Small intestine (tissue), 7 donors: ENCODE results near the gene SRSF4. TPM values are rescaled to one million over a fixed set of nuclear protein-coding genes. Genes with fewer than 3 reads are reported as not detected.

Experiments
- DNase-seq, 2 donors: peaks; one replicate each; pipeline versions ENCODE4 v3.0.0 to v3.0.0-alpha.2; 2013
- FAIRE-seq: peaks from 2 replicates; lab custom pipeline; 2012; peaks lifted over from hg19 to GRCh38; lab: Jason Lieb, UNC
- H3K27ac ChIP-seq, 3 donors: one replicate each; pipeline ENCODE4 v1.5.1; 2013; ENCODE audit warnings: low read length in 2 of 3, mild to moderate bottlenecking in 2 of 3, control low read depth in 1 of 3, inconsistent platforms in 1 of 3, low read depth in 1 of 3, moderate library complexity in 1 of 3
- H3K27me3 ChIP-seq, 3 donors: one replicate each; pipeline ENCODE4 v1.6.1; 2013; ENCODE audit warnings: low read length in 3 of 3, inconsistent platforms in 1 of 3; ENCODE audit not compliant: control insufficient read depth in 3 of 3, insufficient read depth in 3 of 3
- H3K36me3 ChIP-seq, 3 donors: one replicate each; pipeline ENCODE4 v1.6.1; 2013; ENCODE audit warnings: low read length in 3 of 3, inconsistent platforms in 1 of 3, low read depth in 1 of 3, mild to moderate bottlenecking in 1 of 3, moderate library complexity in 1 of 3; ENCODE audit not compliant: control insufficient read depth in 3 of 3, insufficient read depth in 2 of 3
- H3K4me1 ChIP-seq, 3 donors: one replicate each; pipeline ENCODE4 v1.6.1; 2013; ENCODE audit warnings: low read length in 2 of 3, inconsistent platforms in 1 of 3, low read depth in 1 of 3, mild to moderate bottlenecking in 1 of 3, moderate library complexity in 1 of 3; ENCODE audit not compliant: control insufficient read depth in 3 of 3, insufficient read depth in 2 of 3
- H3K4me3 ChIP-seq, 3 donors: one replicate each; pipeline ENCODE4 v1.5.1; 2013; ENCODE audit warnings: low read length in 3 of 3, control low read depth in 1 of 3, inconsistent platforms in 1 of 3, low read depth in 1 of 3, mild to moderate bottlenecking in 1 of 3, moderate library complexity in 1 of 3
- H3K9me3 ChIP-seq, 2 donors: one replicate each; pipeline ENCODE4 v1.6.1; 2013; ENCODE audit warnings: low read depth in 1 of 2, low read length in 1 of 2; ENCODE audit not compliant: control insufficient read depth in 2 of 2, insufficient read depth in 1 of 2
- WGBS, 3 donors: extraction: QIAGEN DNeasy Blood & Tissue Kit; methylation state at CpG; one replicate each; pipeline ENCODE4 v1.1.7; 2013; 5-methylcytosine and 5-hydroxymethylcytosine counted together
- polyA plus RNA-seq, 4 donors: library from polyadenylated mRNA; stranded (reverse) in 3 of 4; unstranded in 1 of 4; fragments of 200-250 nt in 3 of 4; fragments of 120-200 nt in 1 of 4; gene quantifications; one replicate each; pipeline versions ENCODE4 v1.2.1 to v1.2.3, GENCODE V29; 2013
- donor health status: healthy with polysubstance abuse.
- donor health status: control.
- donor health status: control.
- donor health status: Bipolar disorder and iron deficiency.
- donor health status: healthy.

SRSF4 gene
- polyA plus RNA-seq, 4 donors: 65.1 to 149 (median 85.6) TPM

- H3K27me3 ChIP-seq: no peaks in the 10 kb centered on the region
- no peaks in the 10 kb centered on the region for H3K9me3 ChIP-seq
- H3K4me1 ChIP-seq: peaks cover 0 to 28% (median 4%) of the 10 kb centered on the region in 3 donors
- H3K36me3 ChIP-seq: peaks cover 0 to 16% (median 0%) of the 10 kb centered on the region in 3 donors
- no peak for FAIRE-seq
- peak overlapping the region in 2 of 3 donors; percentile 66 to 100 for H3K27ac ChIP-seq
- DNase-seq: peak in 1 of 2 donors; percentile 66
- peak overlapping the region in 2 of 3 donors; percentile 69 to 100 for H3K4me3 ChIP-seq
- WGBS, 3 donors: 4 to 15% (median 13%) methylated on average over 4 of the region's 4 CpGs
Observed at GRCh38 chr1:29179641-29180184, 2.0 kb downstream of the SRSF4 start.

DNA sequence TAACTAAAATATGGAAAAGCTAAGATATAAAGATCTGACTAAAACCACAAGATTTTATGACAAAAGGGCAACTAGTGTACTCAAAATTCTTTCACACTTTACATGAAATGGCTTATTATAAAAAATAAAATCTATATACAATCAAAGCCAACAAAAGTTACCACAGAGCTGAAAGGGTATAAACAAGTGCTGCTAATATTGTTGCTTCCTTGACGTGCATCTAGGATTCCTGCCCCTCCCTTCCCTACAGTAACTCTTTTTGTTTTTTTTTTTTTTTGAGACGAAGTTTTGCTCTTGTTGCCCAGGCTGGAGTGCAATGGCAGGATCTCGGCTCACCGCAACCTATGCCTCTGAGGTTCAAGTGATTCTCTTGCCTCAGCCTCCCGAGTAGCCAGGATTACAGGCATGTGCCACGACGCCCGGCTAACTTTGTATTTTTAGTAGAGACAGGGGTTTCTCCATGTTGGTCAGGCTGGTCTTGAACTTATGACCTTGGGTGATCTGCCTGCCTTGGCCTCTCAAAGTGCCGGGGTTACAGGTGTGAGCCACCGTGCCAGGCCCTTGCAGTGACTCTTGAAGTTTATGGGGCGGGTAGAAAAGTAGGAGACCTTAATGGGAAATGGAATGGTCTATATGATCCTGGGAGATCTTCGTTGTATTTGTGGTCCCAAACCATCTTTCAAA is 4.5 kb downstream of the SRSF4 start:
- 69 to 75% (median 73%) methylated on average over 11 to 12 of the region's 12 CpGs for WGBS, 3 donors

GRCh38 chr1:29176576-29176975 is 5.1 kb downstream of the SRSF4 start:
- 34 to 41% (median 38%) methylated on average over 4 of the region's 4 CpGs for WGBS, 3 donors
- Histone ChIP-seq H3K4me1 (peaks cover 0 to 17% (median 4%) of the 10 kb centered on the region in 3 donors), H3K27ac (no peak overlapping the region), H3K27me3 (no peaks in the 10 kb centered on the region), H3K36me3 (peaks cover 0 to 21% (median 0%) of the 10 kb centered on the region in 3 donors), H3K9me3 (no peaks in the 10 kb centered on the region), H3K4me3 (no peak overlapping the region)
- DNase-seq (no peak), FAIRE-seq (no peak)

More for the DNA sequence above, 4.5 kb downstream of the SRSF4 start:
- FAIRE-seq (no peak), DNase-seq (no peak)
- H3K36me3 ChIP-seq: peaks cover 0 to 20% (median 0%) of the 10 kb centered on the region in 3 donors
- H3K27me3 ChIP-seq: no peaks in the 10 kb centered on the region
- no peaks in the 10 kb centered on the region for H3K9me3 ChIP-seq
- H3K27ac ChIP-seq: peak overlapping the region in 1 of 3 donors; percentile 60
- H3K4me1 ChIP-seq: peaks cover 0 to 17% (median 4%) of the 10 kb centered on the region in 3 donors
- no peak overlapping the region for H3K4me3 ChIP-seq

DNA sequence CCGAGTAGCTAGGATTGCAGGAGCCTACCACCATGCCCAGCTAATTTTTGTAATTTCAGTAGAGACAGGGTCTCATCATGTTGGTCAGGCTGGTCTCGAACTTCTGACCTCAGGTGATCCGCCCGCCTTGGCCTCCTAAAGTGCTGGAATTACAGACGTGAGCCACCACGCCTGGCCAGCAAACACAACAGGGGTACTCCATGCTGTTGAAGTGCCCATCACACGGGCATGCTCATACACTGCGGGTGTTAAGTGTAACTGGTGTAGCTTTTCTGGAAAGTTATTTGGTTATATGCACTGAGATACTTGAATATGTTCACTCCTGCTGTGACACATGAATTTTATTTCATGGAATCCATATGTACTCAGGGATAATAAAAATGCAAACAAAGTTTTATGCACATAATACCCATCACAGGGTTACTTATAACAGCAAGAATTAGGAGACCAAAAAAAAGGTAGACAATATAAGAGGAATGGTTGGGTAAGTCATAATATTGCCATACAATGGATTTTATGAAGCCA is 9.2 kb downstream of the SRSF4 start:
- Histone ChIP-seq H3K36me3 (peaks cover 3 to 18% (median 6%) of the 10 kb centered on the region in 3 donors), H3K4me1 (peaks cover 3 to 12% (median 4%) of the 10 kb centered on the region in 3 donors), H3K4me3 (no peak overlapping the region), H3K9me3 (no peaks in the 10 kb centered on the region), H3K27me3 (no peaks in the 10 kb centered on the region), H3K27ac (no peak overlapping the region)
- 88 to 90% (median 89%) methylated on average over 8 of the region's 8 CpGs for WGBS, 3 donors
- DNase-seq (no peak), FAIRE-seq (no peak)

DNA sequence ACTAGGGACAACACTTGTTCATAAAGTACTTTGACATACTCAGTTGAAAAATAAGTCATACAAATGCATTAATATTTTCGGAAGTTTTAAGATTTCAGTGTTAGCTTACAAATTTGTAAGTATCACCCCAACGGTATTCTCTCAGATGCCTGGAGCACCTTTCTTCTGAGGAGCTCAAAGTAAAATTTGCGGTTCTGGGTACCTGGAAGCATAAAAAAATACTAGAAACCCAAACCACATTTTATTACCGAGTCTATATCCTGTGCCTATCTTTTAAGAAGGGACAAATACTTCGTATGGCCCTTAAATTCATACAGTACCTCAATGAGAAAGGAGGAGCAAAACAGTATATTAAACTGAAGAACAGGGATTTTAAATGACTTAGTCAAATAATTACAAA is 10.2 kb downstream of the SRSF4 start:
- no peak overlapping the region for H3K27ac ChIP-seq
- H3K9me3 ChIP-seq: no peaks in the 10 kb centered on the region
- peaks cover 4 to 16% (median 7%) of the 10 kb centered on the region in 3 donors for H3K4me1 ChIP-seq
- FAIRE-seq (no peak), DNase-seq (no peak)
- H3K36me3 ChIP-seq: peaks cover 6 to 19% (median 7%) of the 10 kb centered on the region in 3 donors
- H3K4me3 ChIP-seq: no peak overlapping the region
- WGBS, 3 donors: 69 to 80% (median 79%) methylated on average over 5 of the region's 5 CpGs
- no peaks in the 10 kb centered on the region for H3K27me3 ChIP-seq

GRCh38 chr1:29171089-29171488 is 10.6 kb downstream of the SRSF4 start:
- Histone ChIP-seq H3K27me3 (no peaks in the 10 kb centered on the region), H3K4me3 (no peak overlapping the region), H3K9me3 (no peaks in the 10 kb centered on the region), H3K36me3 (peaks cover 6 to 21% (median 8%) of the 10 kb centered on the region in 3 donors), H3K27ac (no peak overlapping the region), H3K4me1 (peaks cover 4 to 20% (median 10%) of the 10 kb centered on the region in 3 donors)
- no peak for FAIRE-seq
- no peak for DNase-seq
- 30 to 32% (median 30%) methylated on average over 3 of the region's 3 CpGs for WGBS, 3 donors

- no peaks in the 10 kb centered on the region for H3K27me3 ChIP-seq
- FAIRE-seq (no peak), DNase-seq (no peak)
- no peak overlapping the region for H3K27ac ChIP-seq
- 58 to 72% (median 63%) methylated on average over 3 of the region's 3 CpGs for WGBS, 3 donors
- H3K36me3 ChIP-seq: peaks cover 9 to 21% (median 10%) of the 10 kb centered on the region in 3 donors
- no peaks in the 10 kb centered on the region for H3K9me3 ChIP-seq
- H3K4me1 ChIP-seq: peaks cover 4 to 21% (median 21%) of the 10 kb centered on the region in 3 donors
- no peak overlapping the region for H3K4me3 ChIP-seq
Observed at GRCh38 chr1:29169976-29170375, 11.7 kb downstream of the SRSF4 start.

GRCh38 chr1:29167904-29168303 is 13.8 kb downstream of the SRSF4 start:
- Histone ChIP-seq H3K27ac (no peak overlapping the region), H3K36me3 (peaks cover 10 to 26% (median 13%) of the 10 kb centered on the region in 3 donors), H3K4me1 (peaks cover 4 to 34% (median 21%) of the 10 kb centered on the region in 3 donors), H3K9me3 (no peaks in the 10 kb centered on the region), H3K4me3 (no peak overlapping the region), H3K27me3 (no peaks in the 10 kb centered on the region)
- DNase-seq: no peak
- FAIRE-seq: no peak
- 96% methylated on average over 9 of the region's 9 CpGs for WGBS, 3 donors
